ENCODE data around the gene BCKDHB. TPM values are rescaled to one million over a fixed set of nuclear protein-coding genes. Genes with fewer than 3 reads are reported as not detected.
A peak's percentile ranks its signal among the peaks of the same experiment; 100 is the strongest.

Gene BCKDHB
- total and polyA plus RNA-seq, 2 experiments from 2014 or later: 32.1 to 42.7 TPM

- Mint-ChIP-seq H3K36me3 (ENCODE audit: low read depth) (no peaks in the 10 kb centered on the region), H3K9me3 (no peaks in the 10 kb centered on the region), H3K4me1 (no peaks in the 10 kb centered on the region), H3K27ac (no peak overlapping the region), H3K4me3 (no peak overlapping the region), H3K27me3 (ENCODE audit: insufficient read depth, low read depth, poor library complexity) (no peaks in the 10 kb centered on the region)
- no peak for TF ChIP-seq NANOG (IDR thresholded peaks at IDR 0.05; ENCODE audit: borderline replicate concordance)
- H3K27ac ChIP-seq (ENCODE audit: low read depth): no peak overlapping the region
- H3F3A ChIP-seq (replicated peaks; ENCODE audit: low read depth): no peaks in the 10 kb centered on the region
- H3K9me2 ChIP-seq (ENCODE audit: insufficient read depth): no peaks in the 10 kb centered on the region
- H3K4me3 ChIP-seq: no peak overlapping the region
- H3K4me1 ChIP-seq (ENCODE audit: insufficient read depth): 0 out of 2 replicates have a peak, but pooled peaks cover 5% of the 10 kb centered on the region
- no peak overlapping the region for H2AFZ ChIP-seq
- no peaks in the 10 kb centered on the region for H4K20me1 ChIP-seq (replicated peaks; ENCODE audit: insufficient read depth)
- no peaks in the 10 kb centered on the region for H3K79me2 ChIP-seq (replicated peaks; ENCODE audit: insufficient read depth)
- no peaks in the 10 kb centered on the region for H3K27me3 ChIP-seq (ENCODE audit: insufficient read depth)
- DNase-seq (ENCODE audit: low spot score): no peak
- H3K4me2 ChIP-seq: no peak overlapping the region
- no peaks in the 10 kb centered on the region for H3K36me3 ChIP-seq (ENCODE audit: insufficient read depth)
- ATAC-seq: no peak
Observed at GRCh38 chr6:80158478-80158989, 52.1 kb downstream of the BCKDHB start.

DNA sequence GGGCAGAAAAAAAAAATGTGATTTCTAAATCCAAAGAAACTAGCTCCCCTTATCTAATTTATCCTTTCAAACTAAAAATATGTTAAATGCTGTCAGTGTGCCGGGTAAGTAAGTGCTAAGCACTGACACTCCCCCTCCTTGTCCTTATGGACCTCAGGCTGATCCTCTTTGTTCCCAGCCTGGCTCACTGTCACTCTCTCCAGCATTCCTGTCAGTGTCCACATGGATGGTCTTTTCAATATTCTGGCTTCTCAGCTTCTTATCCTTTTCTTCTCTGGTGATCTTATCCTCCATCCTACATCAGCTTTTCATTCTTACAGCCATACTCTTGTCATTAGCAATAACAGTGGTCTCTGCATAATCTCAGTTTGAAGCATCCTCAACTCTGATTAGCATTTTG is 55.0 kb downstream of the BCKDHB start:
- Mint-ChIP-seq H3K4me1 (no peaks in the 10 kb centered on the region), H3K36me3 (ENCODE audit: low read depth) (no peaks in the 10 kb centered on the region), H3K9me3 (no peaks in the 10 kb centered on the region; the same call in 2 of the 3 replicates), H3K4me3 (no peak overlapping the region), H3K27ac (no peak overlapping the region), H3K27me3 (ENCODE audit: insufficient read depth, low read depth, poor library complexity) (no peaks in the 10 kb centered on the region)
- Histone ChIP-seq H3K4me3 (no peak overlapping the region), H3K27me3 (ENCODE audit: insufficient read depth) (no peaks in the 10 kb centered on the region), H3K27ac (ENCODE audit: low read depth) (no peak overlapping the region), H3K4me2 (no peak overlapping the region), H3K79me2 (replicated peaks; ENCODE audit: insufficient read depth) (no peaks in the 10 kb centered on the region), H4K20me1 (replicated peaks; ENCODE audit: insufficient read depth) (no peaks in the 10 kb centered on the region), H3K9me2 (ENCODE audit: insufficient read depth) (no peaks in the 10 kb centered on the region), H3F3A (replicated peaks; ENCODE audit: low read depth) (no peaks in the 10 kb centered on the region), H3K36me3 (ENCODE audit: insufficient read depth) (no peaks in the 10 kb centered on the region), H2AFZ (no peak overlapping the region), H3K4me1 (ENCODE audit: insufficient read depth) (no peaks in the 10 kb centered on the region; the same call in 1 of the 2 replicates)
- DNase-seq (ENCODE audit: low spot score) (no peak), ATAC-seq (peak; percentile 34; the same call in 1 of the 3 replicates)
- TF ChIP-seq ZNF331 (CRISPR knock-in tag; IDR thresholded peaks at IDR 0.05; ENCODE audit: low read depth) (no peak), CTCF (conservative IDR thresholded peaks at IDR 0.05; ENCODE audit: low read depth in 2 of 2) (no peak), ZNF114 (CRISPR knock-in tag; IDR thresholded peaks at IDR 0.05) (no peak), ZNF462 (CRISPR knock-in tag; IDR thresholded peaks at IDR 0.05) (no peak), EZH2phosphoT487 (IDR thresholded peaks at IDR 0.05; ENCODE audit: unreplicated experiment) (no peak), JUNB (IDR thresholded peaks at IDR 0.05; ENCODE audit: unreplicated experiment) (no peak), NANOG (IDR thresholded peaks at IDR 0.05; ENCODE audit: borderline replicate concordance) (no peak), CREB1 (CRISPR knock-in tag; IDR thresholded peaks at IDR 0.05; ENCODE audit: low read depth) (no peak), POLR2AphosphoS5 (IDR thresholded peaks at IDR 0.05; ENCODE audit: low read depth) (no peak)
- TF ChIP-seq, protein P1, sequence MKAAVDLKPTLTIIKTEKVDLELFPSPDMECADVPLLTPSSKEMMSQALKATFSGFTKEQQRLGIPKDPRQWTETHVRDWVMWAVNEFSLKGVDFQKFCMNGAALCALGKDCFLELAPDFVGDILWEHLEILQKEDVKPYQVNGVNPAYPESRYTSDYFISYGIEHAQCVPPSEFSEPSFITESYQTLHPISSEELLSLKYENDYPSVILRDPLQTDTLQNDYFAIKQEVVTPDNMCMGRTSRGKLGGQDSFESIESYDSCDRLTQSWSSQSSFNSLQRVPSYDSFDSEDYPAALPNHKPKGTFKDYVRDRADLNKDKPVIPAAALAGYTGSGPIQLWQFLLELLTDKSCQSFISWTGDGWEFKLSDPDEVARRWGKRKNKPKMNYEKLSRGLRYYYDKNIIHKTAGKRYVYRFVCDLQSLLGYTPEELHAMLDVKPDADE (IDR thresholded peaks at IDR 0.05): no peak
